Measurements from ENCODE around the gene COPRS. TPM values are rescaled to one million over a fixed set of nuclear protein-coding genes. Genes with fewer than 3 reads are reported as not detected.
A peak's percentile ranks its signal among the peaks of the same experiment; 100 is the strongest.

The COPRS gene
- total RNA-seq, 5 donors from 2014 or later (not counting 1 experiment from before 2014, with no cell fraction given): 2.1 to 6.7 (median 5.1) TPM

DNA sequence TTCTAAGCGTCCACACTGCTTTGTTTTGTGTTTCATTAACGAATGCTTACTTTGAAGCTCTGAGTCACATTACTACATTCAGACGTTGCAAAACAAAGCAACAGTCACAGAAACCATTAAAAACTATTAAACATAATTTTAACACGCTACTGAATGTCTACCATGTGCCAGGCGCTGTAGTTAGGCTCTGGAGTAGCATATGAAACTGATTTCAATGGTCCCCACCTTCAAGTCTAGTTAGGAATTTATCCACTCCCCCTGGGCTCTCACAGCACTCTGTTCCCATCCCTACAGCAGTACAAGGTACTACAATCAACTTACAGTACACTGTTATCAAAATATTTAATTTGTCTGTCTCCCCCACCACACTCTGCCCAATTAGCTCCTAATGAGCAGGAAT lies 41.8 kb upstream of the COPRS start:
- Histone ChIP-seq H3K9me3 (no peaks in the 10 kb centered on the region), H3K4me1 (ENCODE audit: control insufficient read depth in 1 of 2, extremely low read depth in 1 of 2, insufficient read depth in 2 of 2, low read length in 2 of 2) (peaks cover 8 to 18% of the 10 kb centered on the region in 2 experiments), H3K4me3 (ENCODE audit: control insufficient read depth in 1 of 2, extremely low read depth in 1 of 2, low read length in 1 of 2) (peak overlapping the region; percentile 82 to 88), H3K27me3 (replicated peaks in 1 of 2; ENCODE audit: control insufficient read depth in 2 of 2, extremely low read depth in 1 of 2, insufficient read depth in 2 of 2, low read length in 1 of 2) (no peaks in the 10 kb centered on the region), H3K27ac (ENCODE audit: low read length) (no peak overlapping the region), H3K36me3 (ENCODE audit: control insufficient read depth in 2 of 2, extremely low read depth in 1 of 2, insufficient read depth in 1 of 2, low read length in 1 of 2) (peaks cover 3 to 33% of the 10 kb centered on the region in 2 donors)
- no peak overlapping the region for H3K27ac Mint-ChIP-seq
- DNase-seq (peak in 1 of 35 experiments; percentile 1), ATAC-seq (replicated peaks in 1 of 4) (no peak)
- no peaks in the 10 kb centered on the region for H3K27me3 Mint-ChIP-seq
- CTCF ChIA-PET: interaction anchor here in 1 of 2 donors (0.6 to 1.7 kb wide), 3 partner anchors 10 to 1796 kb away, joined by 3 to 7 read pairs (median 6); partner anchors contain the start of gene SUZ12
- 8% methylated on average over 5 of the region's 5 CpGs for WGBS (ENCODE audit: insufficient coverage)
- no peaks in the 10 kb centered on the region for H3K9me3 Mint-ChIP-seq
- POLR2A ChIA-PET: interaction anchor here (0.6 kb wide), 2 partner anchors 228 to 407 kb away, joined by 3 read pairs; no protein-coding TSS in a partner anchor
- H3K4me3 Mint-ChIP-seq: no peak overlapping the region
- peaks cover 9% of the 10 kb centered on the region for H3K36me3 Mint-ChIP-seq
- H3K4me1 Mint-ChIP-seq: peaks cover 0 to 18% (median 13%) of the 10 kb centered on the region in 3 donors

DNA sequence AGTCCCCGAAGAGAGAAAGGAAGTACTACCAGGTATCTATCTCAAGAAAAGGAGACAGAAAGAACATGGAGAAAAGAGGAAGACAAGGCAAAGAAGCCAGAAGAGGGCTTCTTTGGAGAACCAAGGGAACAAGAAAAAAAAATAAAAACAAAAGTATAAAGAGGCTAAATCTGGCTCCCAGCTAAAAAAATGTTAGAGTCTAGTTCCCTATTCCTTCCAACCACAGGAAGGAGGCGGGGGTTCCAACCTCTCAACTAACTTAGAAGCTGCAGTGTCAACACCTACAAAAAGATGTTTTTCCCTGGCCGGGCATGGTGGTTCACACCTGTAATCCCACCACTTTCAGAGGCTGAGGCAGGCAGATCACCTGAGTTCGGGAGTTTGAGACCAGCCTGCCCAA lies 29.1 kb upstream of the COPRS start:
- 46% methylated on average over 2 of the region's 4 CpGs for WGBS (ENCODE audit: insufficient coverage)
- Mint-ChIP-seq H3K9me3 (no peaks in the 10 kb centered on the region), H3K4me1 (peaks cover 0 to 5% (median 4%) of the 10 kb centered on the region in 3 donors), H3K4me3 (no peak overlapping the region), H3K27me3 (no peaks in the 10 kb centered on the region), H3K36me3 (peaks cover 45% of the 10 kb centered on the region), H3K27ac (no peak overlapping the region)
- no peaks in the 10 kb centered on the region for H3K4me1 ChIP-seq (ENCODE audit: control insufficient read depth in 1 of 2, extremely low read depth in 1 of 2, insufficient read depth in 2 of 2, low read length in 2 of 2)
- H3K4me3 ChIP-seq (ENCODE audit: control insufficient read depth in 1 of 2, extremely low read depth in 1 of 2, low read length in 1 of 2): no peak overlapping the region
- H3K36me3 ChIP-seq (ENCODE audit: control insufficient read depth in 2 of 2, extremely low read depth in 1 of 2, insufficient read depth in 1 of 2, low read length in 1 of 2): peaks cover 13 to 81% of the 10 kb centered on the region in 2 donors
- H3K27ac ChIP-seq (ENCODE audit: low read length): no peak overlapping the region
- CTCF ChIA-PET: interaction anchor here in 1 of 2 donors (0.5 kb wide), 1 partner anchor 1037 kb away, joined by 4 read pairs; no protein-coding TSS in a partner anchor
- ATAC-seq (replicated peaks in 1 of 4) (no peak), DNase-seq (peak in 1 of 35 experiments; percentile 4)
- POLR2A ChIA-PET: no interaction called here
- H3K27me3 ChIP-seq (replicated peaks in 1 of 2; ENCODE audit: control insufficient read depth in 2 of 2, extremely low read depth in 1 of 2, insufficient read depth in 2 of 2, low read length in 1 of 2): no peaks in the 10 kb centered on the region
- no peaks in the 10 kb centered on the region for H3K9me3 ChIP-seq

DNA sequence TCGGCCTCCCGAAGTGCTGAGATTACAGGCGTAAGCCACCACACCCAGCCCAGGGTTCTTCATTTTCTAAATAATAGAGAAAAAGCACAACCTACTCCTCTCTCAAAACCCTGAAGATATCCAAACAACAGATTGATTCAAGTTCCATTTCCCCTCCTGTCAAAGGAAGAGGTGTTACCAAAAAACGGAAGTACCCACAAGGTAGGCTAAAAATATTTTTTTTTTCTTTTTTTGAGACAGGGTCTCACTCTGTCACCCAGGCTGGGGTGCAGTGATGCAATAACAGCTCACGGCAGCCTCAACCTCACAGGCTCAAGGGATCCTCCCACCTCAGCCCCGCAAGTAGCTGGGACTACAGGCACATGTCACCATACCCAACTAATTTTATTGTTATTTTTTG lies 23.5 kb upstream of the COPRS start:
- Mint-ChIP-seq H3K9me3 (no peaks in the 10 kb centered on the region), H3K36me3 (peaks cover 42% of the 10 kb centered on the region), H3K27me3 (no peaks in the 10 kb centered on the region), H3K4me3 (no peak overlapping the region), H3K4me1 (no peaks in the 10 kb centered on the region), H3K27ac (no peak overlapping the region)
- H3K36me3 ChIP-seq (ENCODE audit: control insufficient read depth in 2 of 2, extremely low read depth in 1 of 2, insufficient read depth in 1 of 2, low read length in 1 of 2): peaks cover 8 to 77% of the 10 kb centered on the region in 2 donors
- no peak for DNase-seq
- no peak overlapping the region for H3K27ac ChIP-seq (ENCODE audit: low read length)
- H3K27me3 ChIP-seq (replicated peaks in 1 of 2; ENCODE audit: control insufficient read depth in 2 of 2, extremely low read depth in 1 of 2, insufficient read depth in 2 of 2, low read length in 1 of 2): no peaks in the 10 kb centered on the region
- WGBS (ENCODE audit: insufficient coverage): 100% methylated on average over 3 of the region's 6 CpGs
- no peak for ATAC-seq (replicated peaks in 1 of 4)
- ChIA-PET POLR2A (no interaction called here), CTCF (interaction anchor here in 1 of 2 donors (0.5 kb wide), 1 partner anchor 41 kb away, joined by 3 read pairs; no protein-coding TSS in a partner anchor)
- no peaks in the 10 kb centered on the region for H3K9me3 ChIP-seq
- H3K4me1 ChIP-seq (ENCODE audit: control insufficient read depth in 1 of 2, extremely low read depth in 1 of 2, insufficient read depth in 2 of 2, low read length in 2 of 2): no peaks in the 10 kb centered on the region
- no peak overlapping the region for H3K4me3 ChIP-seq (ENCODE audit: control insufficient read depth in 1 of 2, extremely low read depth in 1 of 2, low read length in 1 of 2)

DNA sequence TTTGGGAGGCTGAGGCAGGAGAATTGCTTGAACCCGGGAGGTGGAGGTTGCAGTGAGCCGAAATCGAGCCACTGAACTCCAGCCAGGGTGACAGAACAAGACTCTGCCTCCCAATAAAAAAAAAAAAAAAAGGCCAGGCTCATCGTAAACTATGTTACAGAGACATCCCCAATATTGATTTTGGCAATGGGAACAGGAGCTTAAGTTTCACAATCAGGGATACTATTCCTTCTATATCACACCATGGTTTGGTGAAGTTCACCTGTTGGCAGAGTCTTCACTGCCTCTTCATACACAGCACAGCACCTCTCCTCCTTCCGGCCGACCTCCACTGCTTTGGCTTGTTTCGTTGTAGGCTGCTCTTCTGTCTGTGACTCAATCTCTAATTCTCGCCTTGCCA lies 21.3 kb upstream of the COPRS start:
- H3K4me3 Mint-ChIP-seq: no peak overlapping the region
- no peaks in the 10 kb centered on the region for H3K27me3 Mint-ChIP-seq
- no peak for ATAC-seq (replicated peaks in 1 of 4)
- DNase-seq: no peak
- no peak overlapping the region for H3K27ac Mint-ChIP-seq
- H3K36me3 Mint-ChIP-seq: peaks cover 41% of the 10 kb centered on the region
- CTCF ChIA-PET: interaction anchor here in 1 of 2 donors (0.7 kb wide), 1 partner anchor 107 kb away, joined by 5 read pairs; no protein-coding TSS in a partner anchor
- POLR2A ChIA-PET: interaction anchor here in 1 of 2 donors (0.7 kb wide), 1 partner anchor 49 kb away, joined by 7 read pairs; no protein-coding TSS in a partner anchor
- Histone ChIP-seq H3K27me3 (replicated peaks in 1 of 2; ENCODE audit: control insufficient read depth in 2 of 2, extremely low read depth in 1 of 2, insufficient read depth in 2 of 2, low read length in 1 of 2) (no peaks in the 10 kb centered on the region), H3K4me1 (ENCODE audit: control insufficient read depth in 1 of 2, extremely low read depth in 1 of 2, insufficient read depth in 2 of 2, low read length in 2 of 2) (no peaks in the 10 kb centered on the region), H3K36me3 (ENCODE audit: control insufficient read depth in 2 of 2, extremely low read depth in 1 of 2, insufficient read depth in 1 of 2, low read length in 1 of 2) (peaks cover 11 to 73% of the 10 kb centered on the region in 2 donors), H3K4me3 (ENCODE audit: control insufficient read depth in 1 of 2, extremely low read depth in 1 of 2, low read length in 1 of 2) (no peak overlapping the region), H3K9me3 (no peaks in the 10 kb centered on the region), H3K27ac (ENCODE audit: low read length) (no peak overlapping the region)
- 100% methylated on average over 2 of the region's 8 CpGs for WGBS (ENCODE audit: insufficient coverage)
- no peaks in the 10 kb centered on the region for H3K9me3 Mint-ChIP-seq
- no peaks in the 10 kb centered on the region for H3K4me1 Mint-ChIP-seq

DNA sequence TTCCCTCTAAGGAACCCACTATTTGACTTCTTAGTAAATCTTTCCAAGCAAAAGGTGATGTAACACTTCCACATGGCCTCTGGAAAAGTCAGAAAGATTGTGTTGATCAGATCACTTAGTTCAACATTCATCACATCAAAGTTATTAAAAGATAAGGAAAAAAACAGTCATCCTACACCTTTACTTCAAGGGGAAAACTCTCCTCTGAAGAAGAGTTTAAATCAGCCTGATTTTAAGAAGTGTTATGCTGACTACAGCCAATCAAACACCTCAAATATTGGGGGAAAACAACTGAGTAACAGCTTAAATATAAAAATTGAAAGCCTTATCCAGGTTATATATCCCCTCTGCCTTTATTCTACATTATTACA lies 19.6 kb upstream of the COPRS start:
- ATAC-seq (replicated peaks in 1 of 4): no peak
- H3K4me3 Mint-ChIP-seq: no peak overlapping the region
- CTCF ChIA-PET: no interaction called here

DNA sequence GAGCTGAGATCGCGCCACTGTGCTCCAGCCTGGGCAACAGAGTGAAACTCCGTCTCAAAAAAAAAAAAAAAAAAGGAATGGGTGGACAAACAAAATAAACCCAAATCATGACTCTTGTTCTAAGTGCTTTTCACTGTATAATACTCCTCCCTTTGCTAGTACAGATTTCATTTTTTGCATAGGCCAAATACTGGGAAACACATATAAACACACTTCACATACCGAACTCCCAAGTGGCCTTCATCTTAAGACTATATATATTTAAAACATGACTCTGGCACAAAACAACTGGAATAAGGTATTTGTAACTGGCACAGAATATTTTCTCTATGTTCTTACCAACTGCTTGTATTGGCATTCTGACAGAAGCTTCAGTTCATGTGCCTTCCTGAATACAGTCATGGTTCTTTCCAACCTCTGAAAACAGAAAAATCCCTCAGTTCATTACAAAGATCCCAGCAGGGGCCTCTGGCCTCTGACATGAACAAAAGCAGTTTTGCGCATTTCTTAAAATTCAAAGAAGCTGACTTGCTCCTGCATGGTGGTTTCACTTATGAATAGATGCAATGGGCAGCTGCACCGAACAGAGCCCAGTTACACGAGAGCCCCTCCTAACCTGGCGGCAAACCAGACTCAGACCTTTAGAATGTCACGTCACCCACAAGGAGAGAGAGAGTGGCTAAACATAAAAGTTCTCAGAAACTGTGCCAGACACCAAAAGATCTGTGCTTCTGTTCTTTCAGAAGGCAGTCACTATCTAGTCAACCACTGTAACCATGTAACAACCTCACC lies 19.1 kb upstream of the COPRS start:
- CTCF ChIA-PET: no interaction called here

More for the DNA sequence above, 19.6 kb upstream of the COPRS start:
- POLR2A ChIA-PET: no interaction called here
- Histone ChIP-seq H3K4me1 (ENCODE audit: control insufficient read depth in 1 of 2, extremely low read depth in 1 of 2, insufficient read depth in 2 of 2, low read length in 2 of 2) (no peaks in the 10 kb centered on the region), H3K9me3 (no peaks in the 10 kb centered on the region), H3K4me3 (ENCODE audit: control insufficient read depth in 1 of 2, extremely low read depth in 1 of 2, low read length in 1 of 2) (no peak overlapping the region), H3K27ac (ENCODE audit: low read length) (no peak overlapping the region), H3K36me3 (ENCODE audit: control insufficient read depth in 2 of 2, extremely low read depth in 1 of 2, insufficient read depth in 1 of 2, low read length in 1 of 2) (peaks cover 10 to 73% of the 10 kb centered on the region in 2 donors), H3K27me3 (replicated peaks in 1 of 2; ENCODE audit: control insufficient read depth in 2 of 2, extremely low read depth in 1 of 2, insufficient read depth in 2 of 2, low read length in 1 of 2) (no peaks in the 10 kb centered on the region)
- no peaks in the 10 kb centered on the region for H3K27me3 Mint-ChIP-seq
- H3K9me3 Mint-ChIP-seq: no peaks in the 10 kb centered on the region
- H3K36me3 Mint-ChIP-seq: peaks cover 39% of the 10 kb centered on the region
- H3K27ac Mint-ChIP-seq: no peak overlapping the region
- no peaks in the 10 kb centered on the region for H3K4me1 Mint-ChIP-seq
- DNase-seq: no peak

More for the DNA sequence above, 19.1 kb upstream of the COPRS start:
- POLR2A ChIA-PET: no interaction called here
- peaks cover 41% of the 10 kb centered on the region for H3K36me3 Mint-ChIP-seq
- Histone ChIP-seq H3K4me1 (ENCODE audit: control insufficient read depth in 1 of 2, extremely low read depth in 1 of 2, insufficient read depth in 2 of 2, low read length in 2 of 2) (no peaks in the 10 kb centered on the region), H3K9me3 (no peaks in the 10 kb centered on the region), H3K27me3 (replicated peaks in 1 of 2; ENCODE audit: control insufficient read depth in 2 of 2, extremely low read depth in 1 of 2, insufficient read depth in 2 of 2, low read length in 1 of 2) (no peaks in the 10 kb centered on the region), H3K27ac (ENCODE audit: low read length) (no peak overlapping the region), H3K4me3 (ENCODE audit: control insufficient read depth in 1 of 2, extremely low read depth in 1 of 2, low read length in 1 of 2) (no peak overlapping the region), H3K36me3 (ENCODE audit: control insufficient read depth in 2 of 2, extremely low read depth in 1 of 2, insufficient read depth in 1 of 2, low read length in 1 of 2) (peaks cover 10 to 73% of the 10 kb centered on the region in 2 donors)
- no peaks in the 10 kb centered on the region for H3K9me3 Mint-ChIP-seq
- no peaks in the 10 kb centered on the region for H3K27me3 Mint-ChIP-seq
- DNase-seq (no peak), ATAC-seq (replicated peaks in 1 of 4) (no peak)
- H3K4me3 Mint-ChIP-seq: no peak overlapping the region
- no peaks in the 10 kb centered on the region for H3K4me1 Mint-ChIP-seq
- peak overlapping the region in 1 of 2 donors; percentile 20 for H3K27ac Mint-ChIP-seq
- WGBS (ENCODE audit: insufficient coverage): 64% methylated on average over 5 of the region's 9 CpGs

All from T-cell (primary cell).